GM19043 (cell line): ENCODE results near the gene TSFM.

Experiments
- ATAC-seq: cut with Tn5 transposase; IDR thresholded peaks from one replicate; pipeline ENCODE4 v1.9.1; 2021; ENCODE audit warnings: low read depth; ENCODE audit not compliant: unreplicated experiment

The TSFM gene

GRCh38 chr12:57777911-57778310 is 4.7 kb upstream of the TSFM start:
- ATAC-seq = no peak

GRCh38 chr12:57779736-57780135 is 2.9 kb upstream of the TSFM start:
- ATAC-seq = no peak

- no peak for ATAC-seq
Measured at GRCh38 chr12:57780284-57780897, 2.2 kb upstream of the TSFM start.

DNA sequence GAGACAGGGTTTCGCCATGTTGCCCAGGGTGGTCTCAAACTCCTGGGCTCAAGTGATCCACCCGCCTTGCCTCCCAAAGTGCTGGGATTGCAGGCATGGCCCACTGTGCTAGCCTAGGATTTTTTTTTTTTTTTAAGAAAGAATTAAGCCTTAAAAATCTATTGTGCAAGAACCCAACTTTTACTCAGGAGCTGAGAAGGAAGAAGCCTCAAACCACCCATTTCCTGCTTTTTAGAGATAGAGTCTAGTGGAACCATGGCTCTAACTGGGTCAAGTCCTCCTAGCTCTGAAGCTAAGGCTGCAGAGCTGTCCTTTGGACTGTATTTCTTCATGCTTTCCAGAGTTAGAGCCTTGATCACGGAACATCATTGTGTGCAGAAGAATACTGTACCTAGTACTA is 1.3 kb upstream of the TSFM start:
- ATAC-seq = no peak

DNA sequence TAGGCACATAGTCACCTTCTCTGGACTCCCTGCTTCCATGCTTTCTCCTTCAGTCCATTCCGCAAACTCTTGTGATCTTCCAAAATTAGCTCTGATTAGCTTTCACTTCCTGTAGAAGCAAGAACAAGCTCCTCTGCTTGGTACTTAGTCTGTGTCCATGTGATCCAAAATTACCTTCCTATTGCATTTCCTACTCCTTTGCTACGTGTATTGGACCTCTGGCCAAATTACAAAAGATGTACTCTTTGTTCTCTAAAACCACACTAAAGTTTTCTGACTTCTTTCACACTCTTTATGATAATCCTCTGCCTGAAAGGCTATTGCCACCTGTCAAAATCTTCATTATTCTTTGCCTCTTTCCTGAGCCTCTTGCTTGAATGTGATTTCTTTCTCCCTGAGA is 786 bp upstream of the TSFM start:
- ATAC-seq = no peak

- ATAC-seq = no peak
Measured at GRCh38 chr12:57782243-57782607, 362 bp upstream of the TSFM start.

GRCh38 chr12:57783466-57783801 is 847 bp downstream of the TSFM start:
- no peak for ATAC-seq

DNA sequence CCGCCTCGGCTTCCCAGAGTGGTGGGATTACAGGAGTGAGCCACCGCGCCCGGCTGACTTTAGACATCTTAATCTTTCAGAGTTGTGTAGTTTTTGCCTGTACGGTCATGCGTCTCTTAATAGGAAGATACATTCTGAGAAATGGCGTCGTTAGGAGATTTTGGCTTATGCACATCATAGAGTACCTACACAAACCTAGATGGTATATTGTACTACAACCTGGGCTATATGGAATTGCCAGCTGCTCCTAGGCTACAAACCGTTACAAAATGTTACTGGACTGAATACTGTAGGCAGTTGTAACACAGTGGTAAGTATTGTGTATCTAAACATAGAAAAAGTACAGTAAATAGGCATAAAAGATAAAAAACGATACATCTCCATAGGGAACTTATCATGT is 1.3 kb downstream of the TSFM start:
- no peak for ATAC-seq

DNA sequence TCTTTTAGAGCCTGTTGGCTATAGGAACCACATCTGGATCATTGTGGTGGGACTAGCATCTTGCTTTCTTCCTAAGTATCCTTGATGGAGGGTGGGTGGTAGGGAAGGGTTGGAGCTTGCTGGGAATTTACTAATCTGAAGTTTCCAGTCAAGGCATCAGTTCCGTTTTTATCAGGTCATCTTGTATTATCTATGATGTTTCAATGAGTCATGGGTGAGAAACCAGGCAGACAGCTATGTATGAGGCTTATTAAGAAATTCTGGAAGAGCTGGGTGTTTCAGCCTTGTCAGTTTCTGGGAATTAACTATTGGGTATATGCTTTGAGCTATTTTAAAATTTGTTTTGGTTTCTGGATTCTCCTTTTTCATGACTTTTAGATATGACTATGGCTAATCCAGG is 11.3 kb downstream of the TSFM start:
- ATAC-seq = no peak

DNA sequence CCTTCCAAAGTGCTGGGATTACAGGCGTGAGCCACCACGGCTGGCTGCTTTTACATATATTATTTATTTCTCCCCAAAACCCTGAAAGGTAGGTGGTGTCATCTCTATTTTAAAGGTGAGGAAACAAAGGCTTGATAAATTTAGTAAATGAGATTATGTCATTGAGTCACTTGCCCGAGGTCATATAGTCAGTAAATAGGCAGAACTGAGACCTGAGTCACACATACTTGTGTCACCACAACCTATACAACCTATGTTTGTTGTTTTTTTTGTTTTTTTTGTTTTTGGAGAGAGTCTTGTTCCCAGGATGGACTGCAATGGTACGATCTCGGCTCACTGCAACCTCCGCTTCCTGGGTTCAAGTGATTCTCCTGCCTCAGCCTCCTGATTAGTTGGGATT is 12.8 kb downstream of the TSFM start:
- ATAC-seq = no peak

- ATAC-seq = no peak
Measured at GRCh38 chr12:57796996-57797395, 14.4 kb downstream of the TSFM start.

DNA sequence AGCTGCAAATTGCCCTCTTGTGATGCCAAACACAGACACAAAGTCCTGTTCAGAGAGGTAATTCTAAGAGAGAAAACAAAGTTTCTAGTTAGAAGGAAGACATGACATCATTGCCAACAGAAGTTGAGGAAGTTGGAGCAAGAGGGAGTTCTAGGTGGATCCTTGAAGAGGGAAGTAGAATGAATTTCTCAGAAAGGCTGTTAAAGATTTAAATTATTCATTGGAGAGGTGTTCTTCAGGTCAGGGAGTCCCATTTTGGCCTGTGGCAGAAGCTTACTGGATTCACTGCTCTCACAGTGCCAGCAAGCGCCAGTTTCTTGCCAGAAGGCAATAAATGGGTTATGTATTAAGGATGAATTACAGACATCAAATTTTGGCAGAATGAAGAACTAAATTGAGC is 15.3 kb downstream of the TSFM start:
- no peak for ATAC-seq

DNA sequence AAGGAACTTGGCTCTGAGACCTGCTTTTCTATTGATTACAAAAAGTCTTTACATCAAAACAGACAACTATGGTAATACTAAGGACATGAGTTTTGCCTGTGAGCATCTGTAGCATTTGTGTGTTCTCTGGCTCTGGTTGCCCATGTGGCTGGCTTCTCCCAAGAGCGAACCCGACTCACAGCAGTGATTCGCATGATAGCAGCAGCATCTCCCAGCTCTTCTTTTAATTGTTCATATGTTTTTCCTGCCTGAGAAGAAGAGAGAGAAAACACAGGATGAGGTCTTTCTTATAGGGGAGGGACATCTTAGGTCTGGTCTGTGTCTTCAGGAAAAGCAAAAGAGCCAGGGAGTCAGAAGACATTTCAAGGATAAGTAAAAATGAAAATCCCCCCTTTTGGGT is 18.4 kb downstream of the TSFM start:
- no peak for ATAC-seq

DNA sequence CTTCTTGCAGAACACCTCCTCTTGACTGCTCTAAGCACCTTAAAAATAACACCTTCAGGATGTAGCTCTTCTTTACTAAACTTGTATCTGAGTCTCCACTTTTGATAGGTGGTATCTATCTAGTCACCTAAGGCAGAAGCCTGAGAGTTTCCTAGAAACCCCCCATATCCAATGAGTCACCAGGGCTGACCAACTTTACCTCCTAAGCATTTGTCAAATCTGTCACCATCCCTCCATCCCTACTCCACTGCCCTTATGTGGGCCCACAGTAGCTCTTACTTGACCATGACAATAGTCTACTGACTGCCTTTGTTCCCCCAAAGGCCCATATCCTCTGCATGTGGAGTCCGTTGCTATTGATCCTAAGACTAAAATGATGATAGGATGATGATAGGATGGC is 20.0 kb downstream of the TSFM start:
- ATAC-seq = no peak

- no peak for ATAC-seq
Measured at GRCh38 chr12:57803319-57803893, 20.8 kb downstream of the TSFM start.

DNA sequence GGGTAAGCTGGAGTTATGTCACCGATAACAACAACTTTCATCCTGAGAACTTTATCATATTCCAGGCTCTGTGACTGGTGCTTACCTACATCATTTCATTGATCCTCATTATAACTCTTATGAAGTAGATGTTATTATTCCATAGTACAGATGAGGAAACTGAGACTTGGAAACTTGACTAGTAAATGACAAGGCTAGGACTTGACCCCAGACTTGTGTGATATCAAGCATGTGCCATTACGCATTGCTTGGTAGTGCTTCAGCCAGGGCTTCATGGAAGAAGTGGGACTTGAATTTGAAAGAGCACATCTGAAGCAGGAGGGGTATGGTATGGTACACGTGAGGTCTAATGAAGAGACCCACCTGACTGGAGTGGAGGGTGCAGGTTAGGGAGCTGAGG is 24.1 kb downstream of the TSFM start:
- no peak for ATAC-seq

- no peak for ATAC-seq
Measured at GRCh38 chr12:57807285-57807684, 24.7 kb downstream of the TSFM start.

GRCh38 chr12:57808351-57808750 is 25.8 kb downstream of the TSFM start:
- ATAC-seq = no peak

- no peak for ATAC-seq
Measured at GRCh38 chr12:57809425-57809824, 26.8 kb downstream of the TSFM start.

- no peak for ATAC-seq
Measured at GRCh38 chr12:57810450-57810849, 27.9 kb downstream of the TSFM start.

DNA sequence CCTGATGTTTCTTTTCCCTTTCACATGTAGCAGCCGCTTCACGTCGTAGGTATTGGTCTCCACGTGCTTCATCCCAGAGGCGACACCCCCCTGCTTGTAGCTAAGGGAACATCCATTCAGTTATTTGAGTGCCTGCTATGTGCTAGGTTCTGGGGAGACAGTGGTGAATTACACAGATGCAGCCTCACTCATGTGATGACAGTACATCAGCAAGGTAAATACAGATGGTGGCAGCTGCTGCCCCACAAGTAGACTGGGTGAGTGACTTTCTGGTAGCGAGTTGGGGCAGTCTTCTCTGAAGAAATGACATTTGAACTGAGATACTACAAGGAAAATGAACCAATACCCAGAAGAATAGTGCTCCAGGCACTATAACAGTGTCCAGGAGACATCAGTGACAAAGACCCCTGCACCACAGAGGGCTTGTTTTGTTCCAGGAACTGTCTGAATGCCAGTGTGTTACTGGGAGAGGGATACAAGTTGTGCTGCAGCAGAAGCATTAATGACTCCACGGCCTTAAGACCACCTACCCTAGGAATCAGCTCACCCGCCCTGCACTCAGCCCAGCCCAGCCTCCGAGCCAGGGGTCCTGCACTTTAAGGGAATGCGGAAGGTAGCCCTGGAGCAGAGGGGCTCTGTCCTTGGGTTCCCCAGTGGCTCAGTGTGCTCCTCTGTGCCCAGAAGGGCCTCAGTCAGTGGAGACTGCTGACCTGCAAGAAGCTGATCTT is 28.6 kb downstream of the TSFM start:
- ATAC-seq = no peak
